Thyroid gland (tissue), 4 donors: ENCODE results near the gene LDAF1. TPM values are rescaled to one million over a fixed set of nuclear protein-coding genes. Genes with fewer than 3 reads are reported as not detected.
"Not testable (repeated sequence)": the region's sequence is repeated elsewhere in the genome, so short reads cannot be mapped to it uniquely, and the experiment has no call there.

ENCODE experiments used
- DNase-seq, 2 donors: peaks; one replicate each; pipeline ENCODE4 v3.0.0-alpha.2; 2019
- H3K27ac ChIP-seq, 3 donors: fragments of 200-600 bp; sonication (generic); 1 replicate in 2 of 3; 2 replicates in 1 of 3; pipeline ENCODE4 v1.5.1; 2016 to 2019; ENCODE audit warnings: mild to moderate bottlenecking in 1 of 3, moderate library complexity in 1 of 3
- H3K27me3 ChIP-seq: fragments of 200-600 bp; sonication (generic); one replicate; pipeline ENCODE4 v1.5.1; 2019
- H3K36me3 ChIP-seq, 2 donors: fragments of 200-600 bp; sonication (generic); one replicate each; pipeline ENCODE4 v1.5.1; 2016 to 2019
- H3K4me1 ChIP-seq, 2 donors: fragments of 200-600 bp; sonication (generic); one replicate each; pipeline ENCODE4 v1.5.1; 2017 to 2019
- H3K4me3 ChIP-seq, 3 donors: fragments of 200-600 bp; sonication (generic); replicated peaks in 1 of 3; 1 replicate in 2 of 3; 2 replicates in 1 of 3; pipeline ENCODE4 v1.5.1; 2016; ENCODE audit warnings: mild to moderate bottlenecking in 1 of 3
- H3K9me3 ChIP-seq: fragments of 200-600 bp; sonication (generic); one replicate; pipeline ENCODE4 v1.5.1; 2017
- CTCF ChIP-seq, 6 experiments: fragments of 200-600 bp in 3 of 6; fragments of 450-650 bp in 3 of 6; sonication (generic) in 3 of 6; IDR thresholded peaks; one replicate each; pipeline ENCODE4 v1.5.1; 2016 to 2019; ENCODE audit warnings: antibody characterized with exemption in 6 of 6, mild to moderate bottlenecking in 2 of 6, inconsistent platforms in 1 of 6, moderate library complexity in 1 of 6
- POLR2A ChIP-seq, 2 donors: fragments of 450-650 bp; IDR thresholded peaks; one replicate each; pipeline ENCODE4 v1.6.1; 2017; ENCODE audit warnings: antibody characterized with exemption in 2 of 2, mild to moderate bottlenecking in 2 of 2, moderate library complexity in 1 of 2
- WGBS, 2 donors: methylation state at CpG; one replicate each; pipeline ENCODE4 v1.1.5; 2017; 5-methylcytosine and 5-hydroxymethylcytosine counted together
- intact Hi-C: fragments of 100-400 bp; cut with DNase I; formaldehyde crosslinking; loops from one replicate; pipeline ENCODE4 v1.15.1; 2023
- total RNA-seq, 4 donors: library from RNA; depleted of rRNA; stranded (reverse); fragments of >200 nt; gene quantifications; one replicate each; pipeline ENCODE4 v1.2.3, GENCODE V29; 2016

Gene LDAF1
- total RNA-seq, 4 donors from 2014 or later, result 23.0 to 84.0 (median 68.2) TPM

DNA sequence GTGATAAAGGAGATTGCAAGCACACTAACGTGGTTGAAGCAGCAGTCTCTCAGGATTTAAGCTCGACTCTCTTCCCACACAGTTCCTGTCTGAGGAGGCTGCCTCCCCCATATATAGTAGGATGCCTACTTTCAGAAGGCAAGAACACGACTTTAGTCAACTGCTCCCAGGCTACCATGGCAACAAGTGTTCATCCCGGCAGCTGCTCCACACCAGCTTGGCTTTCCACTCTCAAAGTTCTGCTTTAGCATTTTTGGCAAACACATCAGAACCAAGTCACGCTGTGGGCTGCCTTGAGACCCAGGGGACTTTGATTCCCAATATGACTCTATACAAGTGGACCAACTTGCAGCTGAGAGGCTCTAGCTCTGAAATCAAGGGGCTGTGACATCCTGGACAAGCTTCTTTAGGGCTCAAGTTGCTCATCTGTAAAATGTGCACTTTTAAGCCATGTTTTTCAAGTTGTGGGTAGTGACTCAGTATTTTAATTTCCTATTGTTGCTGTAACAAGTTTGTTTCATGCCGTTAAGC, 36.4 kb downstream of the LDAF1 start:
- Histone ChIP-seq H3K9me3 (no peaks in the 10 kb centered on the region), H3K27me3 (no peaks in the 10 kb centered on the region), H3K4me3 (no peak overlapping the region), H3K4me1 (no peaks in the 10 kb centered on the region), H3K36me3 (no peaks in the 10 kb centered on the region), H3K27ac (no peak overlapping the region)
- TF ChIP-seq POLR2A (IDR thresholded peaks at IDR 0.05) (no peak), CTCF (IDR thresholded peaks at IDR 0.05) (no peak)
- 27 to 34% methylated on average over 6 of the region's 6 CpGs for WGBS, 2 donors
- intact Hi-C loops, result no loop called here
- peak; percentile 4 to 21 for DNase-seq

- H3K4me1 ChIP-seq, DNase-seq, H3K4me3 ChIP-seq, H3K36me3 ChIP-seq, H3K9me3 ChIP-seq, H3K27ac ChIP-seq, H3K27me3 ChIP-seq, intact Hi-C loops: not testable (repeated sequence)
- WGBS, 2 donors, result 84 to 95% methylated on average over 8 of the region's 8 CpGs
Observed at GRCh38 chr16:21195330-21195729, 36.9 kb downstream of the LDAF1 start.

DNA sequence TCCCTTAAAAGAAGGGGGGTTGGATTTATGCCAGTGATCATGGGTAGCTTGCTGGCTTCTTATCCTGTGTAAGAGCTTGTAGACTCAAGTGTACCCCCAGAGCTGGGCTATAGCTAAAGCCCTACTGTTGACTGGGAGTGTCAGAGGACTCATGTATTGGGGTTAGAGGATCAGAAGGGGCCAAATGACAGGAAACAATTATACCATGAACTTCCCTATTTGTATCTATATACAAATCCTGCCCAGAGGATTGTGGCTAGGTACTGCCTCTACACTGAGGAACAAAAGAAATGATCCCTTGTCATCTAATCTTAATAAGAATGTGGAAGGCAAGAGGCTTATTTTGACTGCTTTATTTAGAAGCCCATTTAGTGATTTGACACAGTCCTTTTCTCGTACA, 38.6 kb downstream of the LDAF1 start:
- Histone ChIP-seq H3K9me3 (no peaks in the 10 kb centered on the region), H3K36me3 (no peaks in the 10 kb centered on the region), H3K4me3 (no peak overlapping the region), H3K4me1 (no peaks in the 10 kb centered on the region), H3K27me3 (no peaks in the 10 kb centered on the region), H3K27ac (no peak overlapping the region)
- TF ChIP-seq CTCF (IDR thresholded peaks at IDR 0.05) (no peak), POLR2A (IDR thresholded peaks at IDR 0.05) (no peak)
- intact Hi-C loops, result no loop called here
- DNase-seq, result no peak
- 86 to 88% methylated on average over 1 of the region's 1 CpG for WGBS, 2 donors

GRCh38 chr16:21197621-21198020, 39.1 kb downstream of the LDAF1 start:
- DNase-seq, result no peak
- intact Hi-C loops, result no loop called here
- Histone ChIP-seq H3K27ac (no peak overlapping the region), H3K4me1 (no peaks in the 10 kb centered on the region), H3K36me3 (no peaks in the 10 kb centered on the region), H3K4me3 (no peak overlapping the region), H3K9me3 (no peaks in the 10 kb centered on the region), H3K27me3 (no peaks in the 10 kb centered on the region)
- no peak for TF ChIP-seq POLR2A (IDR thresholded peaks at IDR 0.05)
- no peak for TF ChIP-seq CTCF (IDR thresholded peaks at IDR 0.05)
- 78 to 85% methylated on average over 3 of the region's 3 CpGs for WGBS, 2 donors

DNA sequence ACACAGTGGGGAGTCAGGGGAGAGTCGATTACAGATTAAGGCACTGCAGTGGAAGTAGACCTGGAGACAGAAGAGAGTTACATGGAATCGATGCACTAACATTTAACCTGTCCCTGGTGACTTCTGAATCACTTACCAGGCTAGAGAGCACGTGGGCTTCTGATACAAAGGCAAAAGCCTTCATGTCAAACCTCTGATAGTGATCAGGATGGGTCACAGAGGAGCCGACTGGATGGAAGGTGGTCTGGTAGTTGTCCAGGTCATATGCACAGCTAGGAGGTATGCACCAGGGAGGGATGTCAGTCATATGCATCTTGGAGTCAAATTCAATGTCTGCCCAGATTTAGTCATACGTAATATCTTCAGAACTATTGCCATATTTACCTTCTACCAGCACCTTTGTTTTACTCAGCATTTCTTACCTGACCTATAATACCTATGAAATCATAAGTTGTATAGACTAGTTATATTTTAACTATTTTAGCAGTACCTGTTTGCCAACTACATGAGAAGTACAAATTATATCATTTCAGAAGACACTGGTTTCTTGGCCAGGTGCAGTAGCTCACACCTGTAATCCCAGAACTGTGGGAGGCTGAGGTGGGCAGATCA, 41.2 kb downstream of the LDAF1 start:
- Histone ChIP-seq H3K4me3 (no peak overlapping the region), H3K27ac (no peak overlapping the region), H3K9me3 (no peaks in the 10 kb centered on the region), H3K4me1 (no peaks in the 10 kb centered on the region), H3K36me3 (no peaks in the 10 kb centered on the region), H3K27me3 (no peaks in the 10 kb centered on the region)
- intact Hi-C loops, result no loop called here
- DNase-seq, result no peak
- no peak for TF ChIP-seq POLR2A (IDR thresholded peaks at IDR 0.05)
- TF ChIP-seq CTCF (IDR thresholded peaks at IDR 0.05), result no peak
- 79 to 82% methylated on average over 5 of the region's 5 CpGs for WGBS, 2 donors
